Activated T-helper 9 cell treated with anti-CD3 and anti-CD28 coated beads, Interleukin-2, amount 50 U/mL, for 16 hours (primary cell): Measurements from ENCODE around the gene CRYGN.

Experiments used
- DNase-seq: peaks from one replicate; pipeline ENCODE4 v3.0.0-alpha.2; 2020; ENCODE audit warnings: low read depth

CRYGN gene

DNA sequence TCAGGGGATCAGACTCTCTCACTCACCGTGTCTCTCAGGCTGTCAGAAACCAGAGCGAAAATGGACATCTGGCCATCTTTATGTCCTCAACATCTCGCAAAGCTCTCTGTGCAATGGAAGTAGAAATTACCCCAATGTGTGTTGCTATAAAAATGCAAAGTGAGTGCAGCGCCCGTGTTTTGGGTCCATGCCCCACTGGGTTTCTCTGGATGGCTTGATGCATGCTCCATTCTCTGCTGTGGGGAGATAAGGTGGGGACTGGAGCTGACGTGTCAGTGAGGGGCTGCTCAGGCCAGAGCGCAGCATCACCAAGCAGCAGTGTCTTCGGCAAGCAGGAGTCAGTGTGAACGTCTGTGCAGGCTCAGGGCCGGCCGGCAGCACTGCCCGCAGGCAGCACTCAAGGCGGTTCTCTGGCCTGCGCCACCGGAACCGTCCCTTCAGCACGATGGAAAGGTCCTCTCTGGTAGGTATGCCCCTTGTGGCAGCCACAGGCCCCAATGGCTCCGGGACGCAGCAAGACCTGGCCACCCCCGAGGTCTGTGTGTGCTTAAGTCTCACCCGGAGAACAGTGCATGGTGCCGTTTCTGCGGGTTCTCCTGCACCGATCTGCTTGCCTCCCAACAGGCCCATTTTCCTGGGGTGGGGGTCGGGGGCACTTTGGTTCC is 60.3 kb downstream of the CRYGN start:
- DNase-seq = no peak

DNA sequence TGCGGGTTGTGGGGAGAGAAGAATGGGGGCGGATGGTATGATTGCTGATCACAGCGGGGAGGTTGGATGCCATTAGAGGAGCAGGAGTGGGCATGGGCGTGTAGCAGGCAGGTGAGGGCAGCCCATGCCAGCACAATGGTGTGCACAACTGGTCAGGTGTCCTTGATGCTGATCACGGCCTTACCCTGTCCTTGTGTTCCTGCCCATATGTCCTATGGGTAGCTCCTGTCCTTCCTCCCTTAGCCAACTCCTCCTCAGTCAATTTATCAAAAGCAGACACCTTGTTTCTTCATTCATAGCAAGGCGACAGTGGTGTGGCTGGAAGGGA is 60.8 kb downstream of the CRYGN start:
- DNase-seq = no peak
